ENCODE results near the gene METAP1D. TPM values are rescaled to one million over a fixed set of nuclear protein-coding genes. Genes with fewer than 3 reads are reported as not detected.

Gene METAP1D
- total RNA-seq, 4 donors from 2014 or later, result 0.75 to 6.4 (median 3.6) TPM

GRCh38 chr2:172079416-172079815 is 79.7 kb downstream of the METAP1D start:
- Histone ChIP-seq H3K4me3 (no peak overlapping the region), H3K9me3 (no peaks in the 10 kb centered on the region), H3K27ac (no peak overlapping the region), H3K36me3 (no peaks in the 10 kb centered on the region), H3K27me3 (peaks cover 62% of the 10 kb centered on the region), H3K4me1 (peaks cover 4 to 25% (median 12%) of the 10 kb centered on the region in 4 donors)
- intact Hi-C loops (cut with DNase I; ENCODE audit: low total_unique reads) (no loop called here), in situ Hi-C loops (cut with MboI; ENCODE audit: low pct_ligation_motif_present in 1 of 4, low pct_unique_long_range_greater_than_20kb in 1 of 4, low sequenced_read_pairs in 3 of 4) (no loop called here)
- DNase-seq, result no peak
- TF ChIP-seq POLR2AphosphoS5 (IDR thresholded peaks at IDR 0.05) (no peak), EP300 (IDR thresholded peaks at IDR 0.05; ENCODE audit: low read depth) (no peak), POLR2A (IDR thresholded peaks at IDR 0.05) (no peak)
- 89 to 94% methylated on average over 3 to 5 of the region's 5 CpGs for WGBS, 2 donors (ENCODE audit: low coverage in 1 of 2)

GRCh38 chr2:172079838-172080640 is 80.3 kb downstream of the METAP1D start:
- no peak overlapping the region for H3K27ac ChIP-seq
- H3K36me3 ChIP-seq, result no peaks in the 10 kb centered on the region
- no peaks in the 10 kb centered on the region for H3K9me3 ChIP-seq
- DNase-seq, result no peak
- H3K4me1 ChIP-seq, result peaks cover 10 to 31% (median 18%) of the 10 kb centered on the region in 4 donors
- H3K4me3 ChIP-seq, result no peak overlapping the region
- in situ Hi-C loops (cut with MboI; ENCODE audit: low pct_ligation_motif_present in 1 of 4, low pct_unique_long_range_greater_than_20kb in 1 of 4, low sequenced_read_pairs in 3 of 4) (no loop called here), intact Hi-C loops (cut with DNase I; ENCODE audit: low total_unique reads) (no loop called here)
- TF ChIP-seq POLR2A (IDR thresholded peaks at IDR 0.05), result no peak
- TF ChIP-seq CTCF (IDR thresholded peaks at IDR 0.05), result no peak
- 55 to 63% methylated on average over 23 to 38 of the region's 38 CpGs for WGBS, 2 donors (ENCODE audit: low coverage in 1 of 2)
- peaks cover 69% of the 10 kb centered on the region for H3K27me3 ChIP-seq

GRCh38 chr2:172080641-172081220 is 81.0 kb downstream of the METAP1D start:
- Histone ChIP-seq H3K4me3 (no peak overlapping the region), H3K9me3 (no peaks in the 10 kb centered on the region), H3K27ac (no peak overlapping the region), H3K27me3 (peaks cover 75% of the 10 kb centered on the region), H3K4me1 (peaks cover 12 to 38% (median 25%) of the 10 kb centered on the region in 4 donors), H3K36me3 (no peaks in the 10 kb centered on the region)
- WGBS, 2 donors (ENCODE audit: low coverage in 1 of 2), result 46 to 48% methylated on average over 6 to 25 of the region's 25 CpGs
- in situ Hi-C loops (cut with MboI; ENCODE audit: low pct_ligation_motif_present in 1 of 4, low pct_unique_long_range_greater_than_20kb in 1 of 4, low sequenced_read_pairs in 3 of 4) (no loop called here), intact Hi-C loops (cut with DNase I; ENCODE audit: low total_unique reads) (no loop called here)
- no peak for TF ChIP-seq CTCF (IDR thresholded peaks at IDR 0.05)
- no peak for DNase-seq

GRCh38 chr2:172081221-172082022 is 81.7 kb downstream of the METAP1D start:
- Histone ChIP-seq H3K27me3 (peaks cover 82% of the 10 kb centered on the region), H3K27ac (no peak overlapping the region), H3K4me3 (no peak overlapping the region), H3K36me3 (no peaks in the 10 kb centered on the region), H3K9me3 (no peaks in the 10 kb centered on the region), H3K4me1 (peaks cover 17 to 45% (median 32%) of the 10 kb centered on the region in 4 donors)
- no peak for TF ChIP-seq EP300 (IDR thresholded peaks at IDR 0.05; ENCODE audit: low read depth)
- TF ChIP-seq POLR2A (IDR thresholded peaks at IDR 0.05), result no peak
- no peak for TF ChIP-seq CTCF (IDR thresholded peaks at IDR 0.05)
- TF ChIP-seq POLR2AphosphoS5 (IDR thresholded peaks at IDR 0.05), result no peak
- DNase-seq, result no peak
- in situ Hi-C loops (cut with MboI; ENCODE audit: low pct_ligation_motif_present in 1 of 4, low pct_unique_long_range_greater_than_20kb in 1 of 4, low sequenced_read_pairs in 3 of 4) (no loop called here), intact Hi-C loops (cut with DNase I; ENCODE audit: low total_unique reads) (no loop called here)
- WGBS, 2 donors (ENCODE audit: low coverage in 1 of 2), result 13 to 15% methylated on average over 5 to 35 of the region's 36 CpGs
